Activated CD4-positive, alpha-beta T cell treated with anti-CD3 and anti-CD28 coated beads, Interleukin-2, amount 50 U/mL, for 24 hours (primary cell): ENCODE measurements around the gene PLPP4.

Experiments used
- DNase-seq, 2 donors: peaks; one replicate each; pipeline ENCODE4 v3.0.0-alpha.2; 2020; ENCODE audit warnings: low read depth in 1 of 2, low spot score in 1 of 2

Gene PLPP4

GRCh38 chr10:120516426-120516825 lies 59.4 kb downstream of the PLPP4 start:
- no peak for DNase-seq

GRCh38 chr10:120517196-120517595 lies 60.2 kb downstream of the PLPP4 start:
- DNase-seq: no peak

- no peak for DNase-seq
Observed at GRCh38 chr10:120517881-120518484, 61.0 kb downstream of the PLPP4 start.

GRCh38 chr10:120521880-120522279 lies 64.9 kb downstream of the PLPP4 start:
- no peak for DNase-seq

GRCh38 chr10:120527691-120528090 lies 70.7 kb downstream of the PLPP4 start:
- DNase-seq: no peak

- DNase-seq: no peak
Observed at GRCh38 chr10:120530699-120531098, 73.7 kb downstream of the PLPP4 start.

GRCh38 chr10:120538091-120538490 lies 81.1 kb downstream of the PLPP4 start:
- no peak for DNase-seq

- DNase-seq: no peak
Observed at GRCh38 chr10:120539076-120539475, 82.0 kb downstream of the PLPP4 start.

GRCh38 chr10:120540486-120540885 lies 83.5 kb downstream of the PLPP4 start:
- DNase-seq: no peak

GRCh38 chr10:120541984-120542383 lies 85.0 kb downstream of the PLPP4 start:
- DNase-seq: no peak

- DNase-seq: no peak
Observed at GRCh38 chr10:120542591-120542990, 85.6 kb downstream of the PLPP4 start.

GRCh38 chr10:120543291-120543690 lies 86.3 kb downstream of the PLPP4 start:
- no peak for DNase-seq

- no peak for DNase-seq
Observed at GRCh38 chr10:120548210-120548609, 91.2 kb downstream of the PLPP4 start.

GRCh38 chr10:120552262-120552661 lies 95.2 kb downstream of the PLPP4 start:
- DNase-seq: no peak

- no peak for DNase-seq
Observed at GRCh38 chr10:120553911-120554310, 96.9 kb downstream of the PLPP4 start.

GRCh38 chr10:120555436-120555835 lies 98.4 kb downstream of the PLPP4 start:
- DNase-seq: no peak

- no peak for DNase-seq
Observed at GRCh38 chr10:120555842-120556532, 99.0 kb downstream of the PLPP4 start.

- no peak for DNase-seq
Observed at GRCh38 chr10:120557311-120557710, 100.3 kb downstream of the PLPP4 start.

GRCh38 chr10:120559800-120560199 lies 102.8 kb downstream of the PLPP4 start:
- no peak for DNase-seq

GRCh38 chr10:120562956-120563355 lies 105.9 kb downstream of the PLPP4 start:
- DNase-seq: no peak

- no peak for DNase-seq
Observed at GRCh38 chr10:120570418-120570817, 113.4 kb downstream of the PLPP4 start.

- DNase-seq: no peak
Observed at GRCh38 chr10:120571266-120571665, 114.2 kb downstream of the PLPP4 start.

- DNase-seq: no peak
Observed at GRCh38 chr10:120572307-120572706, 115.3 kb downstream of the PLPP4 start.
